NCI-H187 (cell line): ENCODE results near the gene FOSL1.

Experiments used
- DNase-seq, 2 experiments: peaks; one replicate each; lab custom pipeline; 2025; lab: John Stamatoyannopoulos, UW

Gene FOSL1

DNA sequence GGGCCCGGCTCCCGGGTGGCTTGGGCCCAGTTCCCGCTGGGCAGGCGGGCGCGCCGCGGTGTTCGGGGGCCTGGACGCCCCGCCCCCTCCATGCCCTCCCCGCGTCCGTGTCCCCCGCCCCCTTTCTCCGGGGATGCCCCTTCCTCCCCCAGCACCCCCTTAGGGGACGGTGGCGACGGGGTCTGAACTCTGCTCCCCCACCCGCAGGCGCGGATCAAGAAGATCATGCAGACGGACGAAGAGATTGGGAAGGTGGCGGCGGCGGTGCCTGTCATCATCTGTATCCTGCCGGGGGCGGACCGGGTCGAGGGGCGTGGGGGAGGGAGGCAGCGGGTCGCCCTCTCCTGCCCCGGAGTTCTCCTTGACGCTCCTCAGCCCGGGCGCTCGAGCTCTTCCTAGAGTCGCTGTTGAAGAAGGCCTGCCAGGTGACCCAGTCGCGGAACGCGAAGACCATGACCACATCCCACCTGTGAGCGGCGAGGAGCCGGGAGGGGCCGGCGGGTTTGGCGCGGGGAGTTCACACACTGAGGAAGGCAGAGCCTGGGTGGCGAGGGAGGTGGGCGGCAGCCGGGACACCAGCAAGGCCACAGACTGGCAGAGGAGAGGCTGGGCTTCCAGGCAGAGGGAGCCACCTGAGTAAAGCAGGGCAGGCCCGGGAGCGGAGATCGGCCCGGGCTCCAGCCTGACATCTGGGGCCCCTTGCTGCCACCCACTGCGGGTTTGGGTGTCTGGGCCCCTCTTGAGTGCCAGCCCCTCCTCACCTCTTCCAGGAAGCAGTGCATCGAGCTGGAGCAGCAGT lies 19.6 kb upstream of the FOSL1 start:
- no peak for DNase-seq

- DNase-seq: peak; percentile 84 to 98
Measured at GRCh38 chr11:65919141-65919572, 19.0 kb upstream of the FOSL1 start, which contains the start of gene DRAP1. TSS of gene DRAP1 (plus strand) at chr11:65919426. CDS start at chr11:65919502, 76 bp downstream.

GRCh38 chr11:65918211-65919140 lies 18.3 kb upstream of the FOSL1 start, which contains the start of gene C11orf68:
TSS of gene C11orf68 (minus strand) at chr11:65919062. CDS start at chr11:65919031, 31 bp downstream.
- no peak for DNase-seq

DNA sequence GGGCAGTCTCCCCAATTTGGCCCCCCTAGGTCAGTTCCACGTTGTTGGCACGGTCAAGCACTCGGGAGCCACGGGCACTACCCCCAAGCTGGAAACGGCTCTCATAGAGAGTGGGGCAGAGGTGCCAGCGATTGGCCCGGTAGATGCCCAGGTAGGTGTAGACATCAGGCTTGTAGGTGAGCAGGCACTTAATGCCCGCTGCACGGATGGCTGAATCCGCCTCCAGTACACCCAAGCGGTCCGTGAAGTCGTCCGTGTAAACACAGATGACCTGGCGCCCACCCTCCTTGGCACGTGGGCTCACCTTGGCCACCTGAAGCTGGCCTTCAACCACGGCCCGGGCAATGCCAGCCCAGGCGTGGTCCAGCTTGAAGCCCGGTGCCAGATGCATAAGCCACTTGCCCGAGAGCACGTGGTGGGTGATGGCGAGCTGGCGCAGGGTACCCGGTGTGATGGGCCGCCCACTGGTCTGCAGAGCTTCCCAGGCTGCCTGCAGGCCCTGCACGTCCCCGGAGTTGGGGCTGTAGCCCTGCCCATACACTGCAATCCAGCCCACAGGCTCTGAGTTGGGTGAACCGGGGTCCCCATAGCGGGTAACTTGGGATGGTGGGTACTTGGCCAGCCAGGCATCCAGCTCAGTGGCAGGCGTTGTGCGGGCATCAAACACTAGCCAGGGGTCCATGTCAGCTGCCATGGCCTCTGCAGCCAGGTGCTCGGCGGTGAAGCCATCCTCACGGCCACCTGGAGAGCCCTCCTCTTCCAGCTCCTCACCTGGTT lies 17.4 kb upstream of the FOSL1 start:
- no peak for DNase-seq

DNA sequence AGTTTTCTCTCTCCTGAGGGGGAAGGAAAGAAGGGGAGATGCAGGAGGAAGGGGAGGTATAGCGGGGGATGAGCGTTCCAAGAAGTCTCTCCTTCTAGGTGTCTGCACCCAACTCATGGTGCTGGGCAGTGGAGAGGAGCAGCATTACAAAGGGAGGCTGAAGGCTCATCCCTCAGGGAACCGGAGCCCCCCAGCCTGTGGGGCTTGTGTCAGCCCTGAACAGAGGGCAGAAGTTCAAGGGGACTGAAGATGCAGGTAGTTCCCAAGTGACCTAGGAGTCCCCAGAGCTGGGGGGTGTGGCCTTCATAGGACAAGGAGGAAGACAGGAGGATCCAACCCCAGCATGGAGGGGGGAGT lies 16.9 kb upstream of the FOSL1 start:
- no peak for DNase-seq

DNA sequence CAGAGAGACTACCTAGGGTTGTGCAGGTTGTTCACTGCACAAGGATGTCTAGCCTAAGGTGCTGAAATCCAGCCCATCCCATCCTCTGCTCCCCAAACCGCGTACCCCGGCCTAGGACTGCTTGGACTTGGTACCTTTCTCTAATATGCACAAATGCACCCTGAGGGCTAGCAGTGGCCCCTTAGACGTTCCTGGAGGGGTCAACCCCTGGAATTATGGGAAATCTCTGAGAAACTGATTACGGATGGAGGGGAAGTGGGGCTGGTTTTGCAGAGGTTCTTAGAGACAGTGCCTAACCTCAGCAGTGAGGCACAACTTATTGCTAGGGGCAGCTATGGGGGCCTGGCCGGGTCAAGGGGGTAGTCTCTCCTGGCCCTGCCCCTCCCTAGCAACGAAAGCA lies 16.2 kb upstream of the FOSL1 start:
- no peak for DNase-seq

GRCh38 chr11:65915821-65916251 lies 15.6 kb upstream of the FOSL1 start:
- no peak for DNase-seq

GRCh38 chr11:65915101-65915820 lies 15.1 kb upstream of the FOSL1 start:
- DNase-seq: no peak

- no peak for DNase-seq
Measured at GRCh38 chr11:65912845-65913244, 12.7 kb upstream of the FOSL1 start.

DNA sequence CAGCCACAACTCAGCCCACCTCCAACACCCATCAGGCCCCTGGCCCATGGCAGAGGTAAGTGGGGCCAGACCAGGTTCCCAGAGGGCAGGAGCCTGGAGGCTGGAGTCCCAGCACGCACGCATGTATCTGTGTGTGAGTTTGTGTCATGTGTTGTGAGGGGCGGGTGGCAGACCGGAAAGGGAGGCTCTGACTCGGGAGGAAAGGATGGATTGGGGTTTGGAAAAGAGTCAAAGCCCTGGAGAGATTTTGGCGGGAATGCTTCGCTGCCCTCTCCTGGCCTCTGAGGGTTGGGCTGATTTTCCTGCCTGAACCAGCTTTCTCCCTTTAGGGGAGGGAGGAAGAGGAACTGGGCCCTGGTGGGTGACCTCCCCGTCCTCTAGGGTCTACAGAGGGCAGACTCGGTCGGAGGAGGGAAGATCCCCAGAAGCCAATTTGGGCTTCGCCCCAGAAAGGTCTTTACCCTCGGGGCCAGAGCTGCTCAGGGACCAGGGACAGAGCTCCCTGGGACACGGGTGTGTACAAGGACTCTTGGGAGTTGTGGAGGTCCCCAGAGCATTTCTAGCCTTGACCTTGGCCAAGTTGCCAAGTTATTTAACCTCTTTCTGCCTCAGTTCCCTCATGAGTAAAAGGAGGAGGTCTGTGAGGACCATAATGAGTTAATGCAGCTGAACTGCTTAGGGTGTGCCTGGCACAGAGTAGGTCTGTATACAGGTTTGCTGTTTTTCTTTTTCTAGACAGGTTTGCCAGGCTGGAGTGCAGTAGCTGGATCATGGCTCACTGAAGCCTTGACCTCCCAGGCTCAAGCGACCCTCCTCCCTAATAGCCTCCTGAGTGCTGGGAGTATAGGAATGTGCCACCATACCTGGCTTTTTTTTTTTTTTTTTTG lies 11.7 kb upstream of the FOSL1 start:
- DNase-seq: no peak

DNA sequence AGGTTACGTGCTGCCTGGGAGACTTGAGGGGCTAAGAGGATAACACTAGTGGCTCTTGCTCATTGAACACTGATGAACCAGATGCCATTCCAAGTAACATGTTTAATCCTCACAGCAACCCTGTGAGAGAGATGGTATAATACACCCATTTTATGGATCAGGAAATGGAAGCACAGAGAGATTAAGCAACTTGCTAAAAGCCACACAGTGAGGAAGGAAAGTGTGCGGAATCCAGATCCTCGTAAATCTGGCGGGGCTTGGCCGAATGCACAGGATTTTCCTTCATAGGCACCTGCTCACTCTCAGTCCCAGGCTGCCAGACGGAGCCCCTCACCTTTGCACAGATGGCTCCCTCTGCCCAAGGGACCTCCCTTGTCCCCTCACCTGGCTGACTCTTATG lies 7.7 kb upstream of the FOSL1 start:
- no peak for DNase-seq

DNA sequence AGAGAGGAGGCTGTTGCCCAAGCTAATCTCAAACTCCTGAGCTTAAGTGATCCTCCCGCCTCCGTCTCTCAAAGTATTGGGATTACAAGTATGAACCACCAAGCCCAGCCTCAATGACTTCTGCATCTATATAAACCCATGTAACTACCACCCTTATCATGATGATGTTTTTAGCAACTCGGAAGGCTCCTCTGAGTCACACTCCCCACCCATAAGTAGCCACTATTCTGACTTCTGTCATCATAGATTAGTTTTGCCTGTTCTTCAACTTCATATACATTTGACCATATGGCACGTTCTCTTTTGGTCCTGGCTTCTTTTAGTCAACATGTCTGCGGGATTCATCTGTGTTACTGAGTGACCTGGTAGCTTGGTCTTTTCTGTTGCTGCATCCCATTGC lies 6.4 kb upstream of the FOSL1 start:
- DNase-seq: no peak

DNA sequence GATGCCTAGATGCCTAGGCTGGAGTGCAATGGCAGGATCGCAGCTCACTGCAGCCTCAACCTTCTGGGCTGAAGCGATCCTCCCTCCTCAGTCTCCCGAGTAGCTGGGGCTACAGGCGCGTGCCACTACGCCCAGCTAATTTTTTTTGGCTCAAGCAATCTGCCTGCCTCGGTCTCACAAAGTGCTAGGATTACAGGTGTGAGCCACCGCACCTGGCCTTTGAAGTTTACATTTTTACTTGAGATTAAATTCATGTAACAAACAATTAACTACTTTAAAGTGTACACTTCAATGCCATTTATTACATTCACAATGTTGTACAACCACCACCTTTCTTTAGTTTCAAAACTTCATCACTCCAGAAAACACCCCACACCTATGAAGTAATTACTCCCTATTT lies 3.5 kb upstream of the FOSL1 start:
- no peak for DNase-seq

- DNase-seq: no peak
Measured at GRCh38 chr11:65903068-65903481, 2.9 kb upstream of the FOSL1 start.

DNA sequence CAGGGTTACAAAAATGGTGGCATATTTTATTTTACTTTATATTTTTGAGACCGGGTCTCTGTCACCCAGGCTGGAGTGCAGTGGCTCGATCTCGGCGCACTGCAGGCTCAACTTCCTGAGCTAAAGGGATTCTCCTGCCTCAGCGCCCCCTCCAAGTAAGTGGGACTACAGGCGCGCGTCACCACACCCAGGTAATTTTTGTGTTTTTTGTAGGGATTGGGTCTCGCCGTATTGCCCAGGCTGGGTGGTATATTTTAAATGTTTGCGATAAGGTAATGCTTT lies 652 bp upstream of the FOSL1 start:
- no peak for DNase-seq

DNA sequence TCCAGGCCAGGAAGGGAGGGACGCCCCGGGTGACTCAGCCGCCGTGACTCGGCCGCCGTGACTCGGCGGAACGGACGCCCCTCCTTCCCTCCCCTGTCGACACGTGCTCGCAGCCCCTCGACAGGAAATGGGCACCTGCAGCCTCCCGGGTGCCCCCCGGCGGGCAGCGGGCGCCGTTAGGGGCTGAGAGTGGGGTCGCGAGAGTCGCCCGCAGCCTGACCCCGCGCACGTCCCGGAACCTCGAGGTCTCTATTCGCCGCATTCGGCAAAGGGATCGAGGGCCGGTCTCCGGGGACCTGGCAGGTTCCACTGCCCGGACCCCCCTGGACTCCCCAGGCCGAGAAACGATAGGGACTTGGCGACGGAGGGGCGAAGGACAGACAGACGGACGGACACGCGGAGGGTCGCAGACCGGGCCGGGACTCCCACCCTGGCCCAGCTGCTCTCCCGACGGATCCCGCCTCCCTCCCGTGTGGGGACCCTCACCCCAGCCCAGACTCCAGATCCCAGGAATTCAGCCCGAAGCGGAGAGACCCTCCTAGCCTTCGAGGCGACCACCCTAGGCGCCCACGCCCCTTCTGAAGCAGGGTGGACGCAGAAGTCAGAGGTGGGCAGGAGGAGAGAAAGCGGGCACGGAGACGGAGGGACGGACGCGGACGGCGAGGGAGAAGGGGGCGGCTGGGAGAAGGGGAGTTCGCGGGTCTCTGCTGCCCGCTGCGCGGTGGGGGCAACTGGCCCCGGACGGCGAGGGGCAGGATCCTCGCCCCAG lies 648 bp downstream of the FOSL1 start:
- no peak for DNase-seq

- DNase-seq: no peak
Measured at GRCh38 chr11:65898656-65899355, 1.4 kb downstream of the FOSL1 start.

DNA sequence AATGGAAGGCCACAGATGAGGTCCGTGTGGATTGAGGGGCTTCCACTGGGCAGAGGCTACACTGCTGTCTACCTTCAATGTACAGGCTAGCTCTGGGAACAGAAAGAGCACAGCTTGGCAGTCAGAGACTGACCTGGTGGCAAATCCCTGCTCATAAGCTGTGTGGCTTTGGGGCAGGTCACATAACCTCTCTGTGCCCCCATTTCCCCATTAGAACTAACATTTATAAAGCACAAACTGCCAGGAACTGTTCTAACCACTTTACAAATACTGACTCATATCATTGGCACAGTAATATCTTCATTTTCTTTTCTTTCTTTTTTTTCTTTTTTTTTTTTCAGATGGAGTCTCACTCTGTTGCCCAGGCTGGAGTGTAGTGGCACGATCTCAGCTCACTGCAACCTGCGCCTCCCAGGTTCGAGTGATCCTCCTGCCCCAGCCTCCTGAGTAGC lies 3.1 kb downstream of the FOSL1 start:
- no peak for DNase-seq
